GM21825 (cell line): ENCODE results near the gene CST3.
"Not testable (repeated sequence)": the region's sequence is repeated elsewhere in the genome, so short reads cannot be mapped to it uniquely, and the experiment has no call there.

Experiments
- ATAC-seq: cut with Tn5 transposase; IDR thresholded peaks from one replicate; pipeline ENCODE4 v1.9.1; 2021; ENCODE audit warnings: mild to moderate bottlenecking, moderate library complexity; ENCODE audit not compliant: unreplicated experiment

CST3 gene

GRCh38 chr20:23662276-23662870 lies 24.6 kb upstream of the CST3 start:
- no peak for ATAC-seq

- ATAC-seq = no peak
Observed at GRCh38 chr20:23661002-23661429, 23.3 kb upstream of the CST3 start.

DNA sequence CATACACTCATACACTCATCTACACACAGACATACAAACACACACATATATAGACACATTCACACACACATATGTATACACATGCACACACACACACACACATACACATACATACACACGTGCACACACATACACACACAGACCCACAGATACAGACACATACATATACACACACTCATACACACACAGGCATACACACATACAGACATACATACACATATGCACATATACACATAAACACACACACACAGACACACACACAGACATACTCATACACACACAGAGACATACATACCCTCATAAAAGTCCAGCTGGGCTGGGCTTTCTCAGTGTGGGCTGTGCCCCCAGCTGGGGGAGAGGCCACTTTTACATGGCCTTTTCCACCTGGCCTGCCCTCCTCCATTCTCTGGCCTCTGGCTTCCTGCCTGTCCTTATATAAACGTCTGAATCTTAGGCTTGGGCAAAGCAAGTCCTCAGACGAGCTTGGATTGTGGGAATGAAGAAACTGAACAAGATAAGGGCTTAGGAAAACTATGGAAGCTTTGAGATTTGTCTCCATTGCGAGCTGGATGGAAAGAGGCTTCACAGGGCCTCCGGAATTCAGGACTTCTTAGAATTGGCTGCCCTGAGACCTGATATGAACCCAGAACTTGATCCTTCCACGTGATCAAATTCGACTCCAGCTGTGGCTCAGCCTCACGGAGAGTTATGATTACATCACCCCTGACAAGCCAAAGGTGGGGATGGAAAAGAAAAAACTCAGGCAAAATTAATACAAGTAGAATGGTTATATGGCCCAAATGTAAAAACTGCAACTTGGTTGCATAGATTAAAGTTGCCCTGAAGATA lies 22.5 kb upstream of the CST3 start:
- ATAC-seq = no peak

DNA sequence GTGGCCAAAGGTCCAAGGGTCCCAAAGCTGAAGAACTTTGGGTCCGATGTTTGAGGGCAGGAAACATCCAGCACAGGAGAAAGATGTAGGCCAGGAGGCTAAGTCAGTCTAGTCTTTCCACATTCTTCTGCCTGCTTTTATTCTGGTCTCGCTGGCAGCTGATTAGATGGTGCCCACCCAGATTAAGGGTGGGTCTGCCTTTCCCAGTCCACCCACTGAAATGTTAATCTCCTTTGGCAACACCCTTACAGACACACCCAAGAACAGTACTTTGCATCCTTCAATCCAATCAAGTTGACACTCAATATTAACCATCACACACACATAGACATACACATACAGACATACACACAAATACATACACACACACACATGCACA lies 21.8 kb upstream of the CST3 start:
- not testable (repeated sequence) for ATAC-seq

DNA sequence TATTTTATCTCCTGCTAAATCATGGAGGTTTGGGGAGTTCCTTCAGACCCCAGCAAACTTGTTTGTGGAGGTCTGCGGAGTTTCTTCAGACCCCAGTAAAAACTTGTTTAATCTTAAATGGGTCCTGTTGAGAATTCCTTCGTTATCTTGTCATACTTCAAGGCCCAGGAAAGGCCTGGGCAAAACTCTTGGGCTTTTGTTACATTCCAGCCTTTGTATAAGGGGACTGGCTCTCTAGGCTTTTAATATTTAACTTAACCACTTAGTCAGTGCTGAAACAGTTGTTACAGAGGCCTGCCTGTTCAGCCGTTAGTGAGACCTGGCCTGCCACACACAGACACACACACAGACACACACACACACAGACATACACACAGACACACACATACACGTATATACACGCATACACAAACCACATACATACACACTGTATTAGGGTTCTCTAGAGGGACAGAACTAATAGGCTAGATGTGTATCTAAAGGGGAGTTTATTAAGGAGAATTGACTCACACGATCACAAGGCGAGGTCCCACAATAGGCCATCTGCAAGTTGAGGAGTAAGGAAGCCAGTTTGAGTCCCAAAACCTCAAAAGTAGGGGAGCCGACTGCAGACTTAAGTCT lies 21.3 kb upstream of the CST3 start:
- no peak for ATAC-seq

- ATAC-seq = no peak
Observed at GRCh38 chr20:23658336-23658735, 20.6 kb upstream of the CST3 start.

DNA sequence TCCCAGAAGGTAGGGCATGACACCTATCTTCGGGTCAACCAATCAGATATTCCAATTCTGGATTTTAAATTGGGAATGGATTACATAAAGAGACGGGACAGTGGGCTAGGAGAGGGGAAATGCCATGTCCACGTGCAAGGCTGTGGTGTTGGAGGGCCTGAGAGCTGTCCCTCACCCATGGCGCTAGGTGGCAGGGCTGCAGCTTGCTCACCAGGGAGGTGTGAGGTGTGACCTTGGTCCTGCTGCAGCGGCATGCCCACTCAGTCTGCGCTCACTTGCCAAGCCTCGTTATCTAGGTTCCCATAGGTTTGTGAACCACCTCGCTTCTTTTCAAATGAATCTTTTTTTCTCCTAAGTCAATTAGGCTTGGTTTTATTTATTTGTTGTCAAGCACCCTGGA lies 19.4 kb upstream of the CST3 start:
- ATAC-seq = no peak

- no peak for ATAC-seq
Observed at GRCh38 chr20:23656372-23656771, 18.6 kb upstream of the CST3 start.

DNA sequence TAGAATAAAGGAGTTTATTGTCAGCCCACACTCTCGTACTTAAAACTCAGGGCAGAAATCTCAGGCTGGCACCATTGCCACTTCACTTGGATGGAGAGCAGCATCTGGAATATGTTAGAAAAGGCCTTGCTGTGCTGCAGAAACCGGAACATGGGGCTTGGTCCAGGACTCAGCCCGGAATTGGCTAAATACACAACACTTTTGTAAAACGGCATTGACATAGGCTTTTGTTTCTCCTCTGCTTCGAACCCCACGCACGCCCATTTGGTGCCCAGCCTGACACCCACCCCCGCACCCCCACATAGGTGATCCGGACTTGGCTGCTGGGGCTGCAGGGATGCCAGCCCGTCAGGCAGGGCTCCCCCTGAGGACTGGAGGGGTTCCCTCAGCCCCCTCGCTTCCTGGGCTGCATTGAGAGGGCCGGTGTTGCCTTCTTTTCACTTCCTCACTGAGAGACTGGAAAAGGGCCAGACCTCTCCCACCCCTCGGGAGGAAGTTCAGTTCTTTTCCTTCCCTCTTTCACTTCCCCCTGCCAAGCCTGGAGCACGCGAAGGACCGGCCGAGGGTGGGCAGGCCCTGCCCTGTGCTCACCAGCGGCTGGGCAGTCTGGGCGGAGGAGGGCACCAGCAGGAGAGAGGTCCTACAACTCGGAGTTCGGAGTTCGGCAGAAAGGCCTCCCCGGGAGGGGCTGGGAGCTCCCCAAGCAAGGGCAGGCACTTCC lies 17.9 kb upstream of the CST3 start:
- ATAC-seq = no peak

- ATAC-seq = no peak
Observed at GRCh38 chr20:23654717-23655116, 17.0 kb upstream of the CST3 start.

GRCh38 chr20:23654000-23654399 lies 16.2 kb upstream of the CST3 start:
- ATAC-seq = no peak

DNA sequence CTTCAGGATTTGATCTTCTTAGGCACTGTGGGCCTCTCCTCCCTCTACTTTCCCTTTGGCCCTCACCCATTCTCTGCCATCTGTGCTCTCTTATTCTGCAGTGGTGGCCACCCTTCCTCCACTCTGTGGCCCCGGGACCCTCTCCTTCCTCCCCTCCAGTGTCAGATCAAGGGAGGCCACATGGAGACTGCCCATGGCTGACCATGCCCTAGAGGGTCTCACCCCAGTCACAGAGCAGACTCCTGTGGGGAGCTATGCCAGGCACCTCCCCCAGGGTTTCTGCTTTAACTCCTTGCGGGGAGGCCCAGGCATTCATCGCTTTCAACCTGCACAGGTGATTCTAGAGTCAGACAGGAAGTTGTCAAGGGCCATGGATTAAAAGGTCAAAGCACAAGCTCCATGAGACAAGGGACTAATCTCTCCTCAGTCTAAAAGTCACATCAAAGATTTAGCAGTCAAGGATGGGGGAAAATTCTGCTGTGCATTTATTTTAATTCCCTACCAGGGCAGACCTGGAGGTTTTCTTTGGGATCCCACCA lies 15.7 kb upstream of the CST3 start:
- no peak for ATAC-seq

DNA sequence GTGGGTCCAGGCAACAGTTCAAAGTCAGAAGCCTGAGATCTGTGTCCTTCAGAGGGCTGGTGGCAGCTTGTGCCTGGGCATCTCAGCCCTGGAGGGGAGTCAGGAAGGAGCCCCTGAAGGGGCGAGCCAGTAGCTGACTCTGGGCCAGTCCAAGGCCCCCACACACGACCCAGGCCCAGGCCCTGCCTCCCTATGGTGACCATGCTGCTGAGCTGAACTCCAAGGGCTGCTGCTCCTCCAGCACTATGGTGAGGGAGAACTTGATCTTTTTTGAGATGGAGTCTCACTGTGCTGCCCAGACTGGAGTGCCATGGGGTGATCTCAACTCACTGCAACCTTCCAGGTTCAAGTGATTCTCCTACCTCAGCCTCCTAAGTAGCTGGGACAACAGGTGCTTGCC lies 15.2 kb upstream of the CST3 start:
- no peak for ATAC-seq

DNA sequence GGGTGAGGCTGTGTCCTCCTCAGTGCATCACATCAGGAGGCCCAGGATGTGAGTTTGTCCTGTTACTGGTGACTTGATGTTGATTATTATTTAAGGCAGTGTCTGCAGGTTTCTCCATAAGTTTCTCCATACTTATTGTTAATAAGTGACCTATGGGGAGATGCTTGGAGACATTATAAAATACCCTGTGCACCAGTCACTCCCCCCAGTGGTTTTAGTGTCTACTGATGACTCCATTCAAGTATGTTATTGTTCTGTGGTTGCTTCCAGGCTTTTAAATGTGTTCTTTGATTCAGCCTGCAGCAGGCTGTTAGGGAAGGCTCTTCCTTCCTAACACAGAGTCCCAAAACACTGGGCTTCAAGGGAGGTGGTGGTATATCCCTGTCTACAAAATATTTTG lies 14.6 kb upstream of the CST3 start:
- ATAC-seq = no peak

DNA sequence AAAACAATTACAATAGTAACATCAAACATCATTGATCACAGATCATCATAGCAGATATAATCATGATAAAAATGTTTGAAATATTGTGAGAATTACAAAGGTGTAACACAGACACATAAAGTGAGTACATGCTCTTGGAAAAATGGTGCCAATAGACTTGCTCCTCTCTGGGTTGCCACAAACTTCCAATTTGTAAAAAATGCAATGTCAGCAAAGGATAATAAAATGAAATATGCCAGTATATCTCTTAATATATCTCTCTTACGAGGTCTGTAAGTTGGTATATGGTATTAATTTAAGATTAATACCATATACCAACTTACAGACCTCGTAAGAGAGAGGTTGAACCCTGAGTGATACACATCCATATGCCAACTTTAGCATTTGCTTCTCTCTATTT lies 13.4 kb upstream of the CST3 start:
- ATAC-seq = no peak

GRCh38 chr20:23649830-23650417 lies 12.2 kb upstream of the CST3 start:
- no peak for ATAC-seq

DNA sequence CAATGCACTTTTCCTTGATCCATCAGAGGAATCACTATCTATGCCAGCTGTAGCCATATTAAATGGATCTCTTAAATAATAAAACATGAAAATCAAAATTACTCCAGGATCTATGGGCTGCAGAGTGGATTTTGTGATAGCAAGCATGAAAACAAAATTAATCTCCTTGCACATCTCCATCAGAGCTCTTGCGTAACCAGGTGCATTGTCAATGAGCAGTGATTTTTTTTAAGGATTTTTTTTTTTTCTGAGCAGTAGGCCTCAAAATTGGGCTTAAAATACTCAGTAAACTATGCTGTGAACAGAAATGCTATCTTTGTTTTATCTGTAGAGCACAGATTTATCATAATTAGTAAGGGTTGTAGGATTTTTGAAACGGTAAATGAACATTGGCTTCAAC lies 11.5 kb upstream of the CST3 start:
- ATAC-seq = no peak

GRCh38 chr20:23647346-23647745 lies 9.6 kb upstream of the CST3 start:
- ATAC-seq = no peak

GRCh38 chr20:23646106-23646873 lies 8.5 kb upstream of the CST3 start:
- no peak for ATAC-seq

DNA sequence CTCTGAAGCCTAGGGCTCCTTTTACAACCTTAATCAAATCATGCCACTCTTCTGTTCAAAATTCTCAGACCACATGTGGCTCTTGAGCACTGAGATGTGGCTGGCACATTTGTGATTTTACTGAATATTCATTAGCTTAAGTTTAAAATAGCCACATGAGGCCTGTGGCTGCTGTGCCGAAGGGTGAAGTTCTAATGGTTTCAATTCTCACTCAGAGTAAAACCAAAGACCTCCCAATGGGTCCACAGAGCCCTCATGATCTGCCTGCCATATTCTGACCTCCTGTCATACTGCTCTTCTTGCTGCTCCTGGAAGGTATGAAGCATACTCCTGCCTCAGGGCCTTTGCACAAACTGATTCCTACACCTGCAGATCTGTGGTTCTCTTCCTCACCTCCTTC lies 7.8 kb upstream of the CST3 start:
- no peak for ATAC-seq
